Smooth muscle cell (in vitro differentiated cells): ENCODE data around the gene TMEM63B. TPM values are rescaled to one million over a fixed set of nuclear protein-coding genes. Genes with fewer than 3 reads are reported as not detected.

ENCODE experiments used
- DNase-seq: peaks from one replicate; lab custom pipeline; 2025; ENCODE audit not compliant: unreplicated experiment; lab: John Stamatoyannopoulos, UW
- H2AFZ ChIP-seq: fragments of 200-600 bp; sonication (generic); 2 replicates; pipeline ENCODE4 v1.6.0; 2016; ENCODE audit warnings: antibody characterized with exemption, low read depth, mild to moderate bottlenecking
- H3F3A ChIP-seq: fragments of 200-600 bp; sonication (generic); 2 replicates; pipeline ENCODE4 v1.6.0; 2017; ENCODE audit warnings: antibody characterized with exemption, low read depth
- H3K27ac ChIP-seq: fragments of 200-600 bp; sonication (generic); 2 replicates; pipeline ENCODE4 v1.5.1; 2016; ENCODE audit warnings: low read depth, mild to moderate bottlenecking
- H3K27me3 ChIP-seq: fragments of 200-600 bp; sonication (generic); 2 replicates; pipeline ENCODE4 v1.6.1; 2016; ENCODE audit warnings: low read depth, mild to moderate bottlenecking
- H3K36me3 ChIP-seq: fragments of 200-600 bp; sonication (generic); 2 replicates; pipeline ENCODE4 v1.5.1; 2016; ENCODE audit warnings: low read depth
- H3K4me1 ChIP-seq: fragments of 200-600 bp; sonication (generic); 2 replicates; pipeline ENCODE4 v1.5.1; 2016; ENCODE audit warnings: low read depth
- H3K4me2 ChIP-seq: fragments of 200-600 bp; sonication (generic); 2 replicates; pipeline ENCODE4 v1.6.0; 2016; ENCODE audit warnings: mild to moderate bottlenecking
- H3K4me3 ChIP-seq: fragments of 200-600 bp; sonication (generic); 2 replicates; pipeline ENCODE4 v1.5.1; 2016; ENCODE audit warnings: mild to moderate bottlenecking
- H3K79me2 ChIP-seq: fragments of 200-600 bp; sonication (generic); 2 replicates; pipeline ENCODE4 v1.6.0; 2016; ENCODE audit warnings: low read depth, mild to moderate bottlenecking
- H3K9ac ChIP-seq: fragments of 200-600 bp; sonication (generic); 2 replicates; pipeline ENCODE4 v1.6.0; 2016; ENCODE audit warnings: low read depth
- H3K9me3 ChIP-seq: fragments of 200-600 bp; sonication (generic); replicated peaks from 2 replicates; pipeline ENCODE4 v1.5.1; 2016; ENCODE audit warnings: low read depth
- H4K20me1 ChIP-seq: fragments of 200-600 bp; sonication (generic); 2 replicates; pipeline ENCODE4 v1.6.0; 2016; ENCODE audit warnings: low read depth
- CTCF ChIP-seq: fragments of 200-600 bp; sonication (generic); IDR thresholded peaks from 2 replicates; pipeline ENCODE4 v1.5.1; 2017; ENCODE audit warnings: borderline replicate concordance, mild to moderate bottlenecking, antibody characterized with exemption; ENCODE audit not compliant: insufficient read depth, poor library complexity, severe bottlenecking
- WGBS: methylation state at CpG from one replicate; pipeline ENCODE4 v1.1.7; 2016; ENCODE audit warnings: low lambda C conversion rate; 5-methylcytosine and 5-hydroxymethylcytosine counted together
- polyA plus RNA-seq: library from polyadenylated mRNA; unstranded; fragments of >200 nt; fragmentation: Nextera tagmentation; extraction: Ambion mirVana; gene quantifications from 2 replicates; pipeline ENCODE4 v1.2.1, GENCODE V29; 2016
- total RNA-seq: library from RNA; depleted of rRNA; stranded (reverse); fragments of >200 nt; gene quantifications from 2 replicates; pipeline ENCODE4 v1.2.3, GENCODE V29; 2014

Gene TMEM63B
- total and polyA plus RNA-seq, 2 experiments from 2014 or later: 10.8 to 21.2 TPM

- peaks cover 22% of the 10 kb centered on the region for H3K4me1 ChIP-seq
- no peaks in the 10 kb centered on the region for H3F3A ChIP-seq
- WGBS: 76% methylated on average over 4 of the region's 4 CpGs
- H4K20me1 ChIP-seq: no peaks in the 10 kb centered on the region
- DNase-seq: no peak
- no peak for TF ChIP-seq CTCF
- H3K36me3 ChIP-seq: no peaks in the 10 kb centered on the region
- no peak overlapping the region for H3K9ac ChIP-seq
- no peak overlapping the region for H2AFZ ChIP-seq
- H3K79me2 ChIP-seq: no peaks in the 10 kb centered on the region
- no peak overlapping the region for H3K4me2 ChIP-seq
- H3K9me3 ChIP-seq: no peaks in the 10 kb centered on the region
- H3K27me3 ChIP-seq: no peaks in the 10 kb centered on the region
- no peak overlapping the region for H3K27ac ChIP-seq
- no peak overlapping the region for H3K4me3 ChIP-seq
Measured at GRCh38 chr6:44202332-44202971, 75.1 kb downstream of the TMEM63B start.

- 74% methylated on average over 11 of the region's 11 CpGs for WGBS
- no peak overlapping the region for H2AFZ ChIP-seq
- no peak for DNase-seq
- no peaks in the 10 kb centered on the region for H3K79me2 ChIP-seq
- TF ChIP-seq CTCF: no peak
- H3K4me2 ChIP-seq: no peak overlapping the region
- no peak overlapping the region for H3K9ac ChIP-seq
- H3K36me3 ChIP-seq: no peaks in the 10 kb centered on the region
- no peak overlapping the region for H3K4me3 ChIP-seq
- H3K27me3 ChIP-seq: no peaks in the 10 kb centered on the region
- no peaks in the 10 kb centered on the region for H4K20me1 ChIP-seq
- no peak overlapping the region for H3K27ac ChIP-seq
- H3K4me1 ChIP-seq: peaks cover 22% of the 10 kb centered on the region
- no peaks in the 10 kb centered on the region for H3F3A ChIP-seq
- no peaks in the 10 kb centered on the region for H3K9me3 ChIP-seq
Measured at GRCh38 chr6:44202972-44203750, 75.8 kb downstream of the TMEM63B start.

- WGBS: 64% methylated on average over 6 of the region's 6 CpGs
Measured at GRCh38 chr6:44203955-44204354, 76.6 kb downstream of the TMEM63B start.

More at GRCh38 chr6:44203955-44204354, 76.6 kb downstream of the TMEM63B start:
- H3K4me3 ChIP-seq: no peak overlapping the region
- H4K20me1 ChIP-seq: no peaks in the 10 kb centered on the region
- no peak for TF ChIP-seq CTCF
- no peak overlapping the region for H2AFZ ChIP-seq
- H3K79me2 ChIP-seq: no peaks in the 10 kb centered on the region
- H3K9me3 ChIP-seq: no peaks in the 10 kb centered on the region
- no peak overlapping the region for H3K9ac ChIP-seq
- peaks cover 22% of the 10 kb centered on the region for H3K4me1 ChIP-seq
- H3K27me3 ChIP-seq: no peaks in the 10 kb centered on the region
- no peak for DNase-seq
- no peaks in the 10 kb centered on the region for H3F3A ChIP-seq
- no peak overlapping the region for H3K4me2 ChIP-seq
- H3K27ac ChIP-seq: no peak overlapping the region
- no peaks in the 10 kb centered on the region for H3K36me3 ChIP-seq

Other genes starting within 250 kb of the TMEM63B start
- 29.2 and 53.4 TPM in 2 replicates for gene MRPL14, start 102 bp upstream of the TMEM63B start, total RNA-seq
- gene MRPL14, start 102 bp upstream of the TMEM63B start, polyA plus RNA-seq: 97.9 and 99.5 TPM in 2 replicates
- gene CAPN11, start 31.3 kb downstream of the TMEM63B start, total RNA-seq: not detected in 2 replicates
- 0.31 TPM in 1 of 2 replicates, not detected in the other for gene CAPN11, start 31.3 kb downstream of the TMEM63B start, polyA plus RNA-seq
- not detected in 2 replicates for gene MYMX, start 89.4 kb downstream of the TMEM63B start, total RNA-seq
- gene MYMX, start 89.4 kb downstream of the TMEM63B start, polyA plus RNA-seq: not detected in 2 replicates
- 7.3 and 8.0 TPM in 2 replicates for gene SLC29A1, start 96.0 kb downstream of the TMEM63B start, total RNA-seq
- 7.4 and 8.1 TPM in 2 replicates for gene SLC29A1, start 96.0 kb downstream of the TMEM63B start, polyA plus RNA-seq
- 736 and 781 TPM in 2 replicates for gene HSP90AB1, start 119.5 kb downstream of the TMEM63B start, total RNA-seq
- gene HSP90AB1, start 119.5 kb downstream of the TMEM63B start, polyA plus RNA-seq: 408 TPM in 2 replicates
- gene SLC35B2, start 130.0 kb downstream of the TMEM63B start, total RNA-seq: 68.6 and 78.0 TPM in 2 replicates
- gene SLC35B2, start 130.0 kb downstream of the TMEM63B start, polyA plus RNA-seq: 112 and 117 TPM in 2 replicates
- gene NFKBIE, start 138.0 kb downstream of the TMEM63B start, total RNA-seq: 7.0 and 11.4 TPM in 2 replicates
- 11.3 and 12.3 TPM in 2 replicates for gene NFKBIE, start 138.0 kb downstream of the TMEM63B start, polyA plus RNA-seq
- 0.04 TPM in 1 of 2 replicates, not detected in the other for gene TMEM151B, start 142.9 kb downstream of the TMEM63B start, total RNA-seq
- gene TMEM151B, start 142.9 kb downstream of the TMEM63B start, polyA plus RNA-seq: not detected in 2 replicates
- gene AARS2, start 185.8 kb downstream of the TMEM63B start, total RNA-seq: 7.5 and 8.6 TPM in 2 replicates
- 15.1 and 21.5 TPM in 2 replicates for gene AARS2, start 185.8 kb downstream of the TMEM63B start, polyA plus RNA-seq
- gene SPATS1, start 215.1 kb downstream of the TMEM63B start, total RNA-seq: not detected in 2 replicates
- not detected in 2 replicates for gene SPATS1, start 215.1 kb downstream of the TMEM63B start, polyA plus RNA-seq